Transverse colon (tissue), 4 donors: Measurements from ENCODE around the gene SEMA4G. TPM values are rescaled to one million over a fixed set of nuclear protein-coding genes. Genes with fewer than 3 reads are reported as not detected.
A peak's percentile ranks its signal among the peaks of the same experiment; 100 is the strongest.

Source experiments
- DNase-seq: peaks from one replicate; pipeline ENCODE4 v3.0.0-alpha.2; 2019
- H3K27ac ChIP-seq, 4 donors: fragments of 200-600 bp; sonication (generic); 2 replicates each; pipeline ENCODE4 v1.5.1; 2016 to 2018; ENCODE audit warnings: inconsistent platforms in 4 of 4
- H3K27me3 ChIP-seq: fragments of 200-600 bp; sonication (generic); 2 replicates; pipeline ENCODE4 v1.5.1; 2017; ENCODE audit warnings: inconsistent platforms
- H3K36me3 ChIP-seq, 4 donors: fragments of 200-600 bp; sonication (generic); 2 replicates each; pipeline ENCODE4 v1.5.1; 2017 to 2019; ENCODE audit warnings: inconsistent platforms in 4 of 4
- H3K4me1 ChIP-seq, 4 donors: fragments of 200-600 bp; sonication (generic); 2 replicates each; pipeline ENCODE4 v1.5.1; 2017 to 2020; ENCODE audit warnings: inconsistent platforms in 4 of 4
- H3K4me3 ChIP-seq, 4 donors: fragments of 200-600 bp; sonication (generic); 1 replicate in 1 of 4; 2 replicates in 3 of 4; pipeline versions ENCODE4 v1.5.1 to v1.6.1; 2017 to 2019; ENCODE audit warnings: inconsistent platforms in 4 of 4
- H3K9me3 ChIP-seq, 2 donors: fragments of 200-600 bp; sonication (generic); 2 replicates each; pipeline ENCODE4 v1.5.1; 2017 to 2019; ENCODE audit warnings: inconsistent platforms in 2 of 2
- CTCF ChIP-seq, 5 experiments: fragments of 200-600 bp in 3 of 5; fragments of 450-650 bp in 2 of 5; sonication (generic) in 3 of 5; IDR thresholded peaks; 1 replicate in 2 of 5; 2 replicates in 3 of 5; pipeline ENCODE4 v1.5.1; 2016 to 2017; ENCODE audit warnings: antibody characterized with exemption in 5 of 5, inconsistent platforms in 3 of 5, mild to moderate bottlenecking in 2 of 5, moderate library complexity in 1 of 5
- EP300 ChIP-seq: sonication (generic); formaldehyde crosslinking; IDR thresholded peaks from one replicate; pipeline ENCODE4 v1.6.1; 2017; ENCODE audit warnings: antibody characterized with exemption, low read depth
- POLR2A ChIP-seq: fragments of 450-650 bp; IDR thresholded peaks from one replicate; pipeline ENCODE4 v1.6.1; 2016; ENCODE audit warnings: antibody characterized with exemption, mild to moderate bottlenecking, moderate library complexity
- POLR2AphosphoS5 ChIP-seq, 3 donors: sonication (generic); formaldehyde crosslinking; IDR thresholded peaks; one replicate each; pipeline ENCODE4 v1.6.1; 2016; ENCODE audit warnings: antibody characterized with exemption in 3 of 3
- WGBS, 2 donors: methylation state at CpG; one replicate each; pipeline ENCODE4 v1.1.5; 2018; ENCODE audit warnings: low coverage in 1 of 2; 5-methylcytosine and 5-hydroxymethylcytosine counted together
- in situ Hi-C, 4 donors: fragments of 200-750 bp; cut with MboI; loops; one replicate each; pipeline versions ENCODE4 v1.15.0 to v1.15.1; 2017; ENCODE audit warnings: low sequenced_read_pairs in 3 of 4, low pct_ligation_motif_present in 1 of 4, low pct_unique_long_range_greater_than_20kb in 1 of 4
- intact Hi-C: fragments of 100-400 bp; cut with DNase I; formaldehyde crosslinking; loops from one replicate; pipeline ENCODE4 v1.15.1; 2023; ENCODE audit warnings: low total_unique reads
- total RNA-seq, 4 donors: library from RNA; depleted of rRNA; stranded (reverse); fragments of >200 nt; gene quantifications; one replicate each; pipeline ENCODE4 v1.1.0, GENCODE V29; 2016

The SEMA4G gene
- total RNA-seq, 4 donors from 2014 or later = 94.0 to 221 (median 121) TPM

- in situ Hi-C loops (no loop called here), intact Hi-C loops (no loop called here)
- Histone ChIP-seq H3K27ac (peak overlapping the region; percentile 50 to 67 (median 55)), H3K9me3 (no peaks in the 10 kb centered on the region), H3K36me3 (peaks cover 0 to 15% (median 5%) of the 10 kb centered on the region in 4 donors), H3K27me3 (no peaks in the 10 kb centered on the region), H3K4me3 (no peak overlapping the region), H3K4me1 (peaks cover 3 to 26% (median 6%) of the 10 kb centered on the region in 4 donors)
- TF ChIP-seq EP300 (no peak), POLR2AphosphoS5 (IDR thresholded peaks at IDR 0.05) (no peak), POLR2A (no peak), CTCF (IDR thresholded peaks at IDR 0.05) (no peak)
- DNase-seq = no peak
- WGBS, 2 donors = 43 to 64% methylated on average over 4 to 8 of the region's 11 CpGs
Observed at GRCh38 chr10:101007099-101007711, 37.9 kb downstream of the SEMA4G start.

- Histone ChIP-seq H3K27me3 (no peaks in the 10 kb centered on the region), H3K4me3 (no peak overlapping the region), H3K9me3 (no peaks in the 10 kb centered on the region), H3K4me1 (peaks cover 3 to 28% (median 14%) of the 10 kb centered on the region in 4 donors), H3K36me3 (peaks cover 0 to 15% (median 5%) of the 10 kb centered on the region in 4 donors), H3K27ac (peak overlapping the region; percentile 50 to 67 (median 55))
- TF ChIP-seq POLR2AphosphoS5 (IDR thresholded peaks at IDR 0.05) (no peak), POLR2A (no peak), EP300 (no peak), CTCF (IDR thresholded peaks at IDR 0.05) (no peak)
- 58 to 60% methylated on average over 7 to 13 of the region's 13 CpGs for WGBS, 2 donors
- no peak for DNase-seq
- in situ Hi-C loops (no loop called here), intact Hi-C loops (no loop called here)
Observed at GRCh38 chr10:101007915-101008822, 38.9 kb downstream of the SEMA4G start.

- Histone ChIP-seq H3K36me3 (peaks cover 0 to 9% (median 4%) of the 10 kb centered on the region in 4 donors), H3K27me3 (no peaks in the 10 kb centered on the region), H3K4me3 (no peak overlapping the region), H3K27ac (peak overlapping the region in 2 of 4 donors; percentile 50 to 67), H3K4me1 (peaks cover 3 to 32% (median 17%) of the 10 kb centered on the region in 4 donors), H3K9me3 (no peaks in the 10 kb centered on the region)
- in situ Hi-C loops = no loop called here
- DNase-seq = no peak
- intact Hi-C loops = no loop called here
- WGBS, 2 donors = 63% methylated on average over 6 of the region's 6 CpGs; no CpG with 5 or more reads in 1 of the 2 donors
- TF ChIP-seq POLR2AphosphoS5 (IDR thresholded peaks at IDR 0.05) (no peak), EP300 (no peak)
Observed at GRCh38 chr10:101008823-101009423, 39.6 kb downstream of the SEMA4G start.

- intact Hi-C loops (loop anchor here (10.0 kb wide), 1 partner anchor 46 kb away; the partner anchor contains the start of gene SEMA4G), in situ Hi-C loops (no loop called here)
- Histone ChIP-seq H3K9me3 (no peaks in the 10 kb centered on the region), H3K4me1 (peaks cover 3 to 32% (median 20%) of the 10 kb centered on the region in 4 donors), H3K4me3 (no peak overlapping the region), H3K27me3 (no peaks in the 10 kb centered on the region), H3K27ac (no peak overlapping the region), H3K36me3 (peaks cover 0 to 9% (median 3%) of the 10 kb centered on the region in 4 donors)
- TF ChIP-seq CTCF (IDR thresholded peaks at IDR 0.05) (no peak), POLR2AphosphoS5 (IDR thresholded peaks at IDR 0.05) (no peak), POLR2A (no peak), EP300 (no peak)
- DNase-seq = no peak
- WGBS, 2 donors = 90% methylated on average over 11 of the region's 22 CpGs; no CpG with 5 or more reads in 1 of the 2 donors
Observed at GRCh38 chr10:101010329-101010728, 41.0 kb downstream of the SEMA4G start.
